KMS-11 (cell line): Measurements from ENCODE around the gene PLEKHA5.
A peak's percentile ranks its signal among the peaks of the same experiment; 100 is the strongest.

ENCODE experiments used
- H2AFZ ChIP-seq: fragments of 200-600 bp; sonication (generic); 2 replicates; pipeline ENCODE4 v1.6.1; 2016; ENCODE audit warnings: antibody characterized with exemption, mixed run types, low read depth
- H3K27ac ChIP-seq: fragments of 200-600 bp; sonication (generic); 2 replicates; pipeline ENCODE4 v1.6.1; 2016; ENCODE audit warnings: mild to moderate bottlenecking, mixed run types
- H3K27me3 ChIP-seq: fragments of 200-600 bp; sonication (generic); 2 replicates; pipeline ENCODE4 v1.6.1; 2017; ENCODE audit warnings: mild to moderate bottlenecking, low read depth, mixed run types, moderate library complexity; ENCODE audit not compliant: insufficient read depth
- H3K36me3 ChIP-seq: fragments of 200-600 bp; sonication (generic); 2 replicates; pipeline ENCODE4 v1.6.1; 2017; ENCODE audit warnings: mild to moderate bottlenecking, mixed run types; ENCODE audit not compliant: insufficient read depth
- H3K4me1 ChIP-seq: fragments of 200-600 bp; sonication (generic); 2 replicates; pipeline ENCODE4 v1.6.1; 2016; ENCODE audit warnings: mild to moderate bottlenecking, low read depth, mixed run types; ENCODE audit not compliant: poor library complexity, severe bottlenecking
- H3K4me2 ChIP-seq: fragments of 200-600 bp; sonication (generic); 2 replicates; pipeline ENCODE4 v1.7.0; 2016; ENCODE audit warnings: mild to moderate bottlenecking, mixed run types
- H3K4me3 ChIP-seq: fragments of 200-600 bp; sonication (generic); IDR thresholded peaks from 2 replicates; pipeline ENCODE4 v1.6.1; 2017; ENCODE audit warnings: low read depth, low read length, mixed read lengths; ENCODE audit not compliant: insufficient read depth
- H3K79me2 ChIP-seq: fragments of 200-600 bp; sonication (generic); 2 replicates; pipeline ENCODE4 v1.6.1; 2016; ENCODE audit warnings: low read depth, mixed run types; ENCODE audit not compliant: insufficient read depth
- H3K9ac ChIP-seq: fragments of 200-600 bp; sonication (generic); 2 replicates; pipeline ENCODE4 v1.6.1; 2016; ENCODE audit warnings: mild to moderate bottlenecking, mixed run types
- H4K20me1 ChIP-seq: fragments of 200-600 bp; sonication (generic); 2 replicates; pipeline ENCODE4 v1.6.1; 2016; ENCODE audit warnings: mild to moderate bottlenecking, mixed run types; ENCODE audit not compliant: insufficient read depth
- CTCF ChIP-seq: fragments of 200-600 bp; sonication (generic); conservative IDR thresholded peaks from 2 replicates; pipeline ENCODE4 v1.6.1; 2017; ENCODE audit warnings: low read depth, mild to moderate bottlenecking, antibody characterized with exemption, low read length, moderate library complexity, mixed read lengths

Gene PLEKHA5

GRCh38 chr12:19199332-19199731 lies 69.8 kb downstream of the PLEKHA5 start:
- TF ChIP-seq CTCF = no peak

GRCh38 chr12:19200261-19200660 lies 70.7 kb downstream of the PLEKHA5 start:
- Histone ChIP-seq H3K4me1 (peaks cover 15% of the 10 kb centered on the region), H4K20me1 (no peaks in the 10 kb centered on the region), H3K79me2 (no peaks in the 10 kb centered on the region), H3K4me3 (no peak overlapping the region), H3K36me3 (no peaks in the 10 kb centered on the region), H3K4me2 (no peak overlapping the region), H2AFZ (no peak overlapping the region), H3K9ac (no peak overlapping the region), H3K27me3 (no peaks in the 10 kb centered on the region), H3K27ac (no peak overlapping the region)
- no peak for TF ChIP-seq CTCF

More at GRCh38 chr12:19199332-19199731, 69.8 kb downstream of the PLEKHA5 start:
- Histone ChIP-seq H3K79me2 (no peaks in the 10 kb centered on the region), H4K20me1 (no peaks in the 10 kb centered on the region), H3K4me2 (peak overlapping the region; percentile 30; the same call in 1 of the 2 replicates), H3K27ac (peak overlapping the region; percentile 14; the same call in 1 of the 2 replicates), H3K9ac (no peak overlapping the region), H3K4me3 (no peak overlapping the region), H2AFZ (no peak overlapping the region), H3K4me1 (peaks cover 15% of the 10 kb centered on the region), H3K27me3 (no peaks in the 10 kb centered on the region), H3K36me3 (no peaks in the 10 kb centered on the region)

GRCh38 chr12:19201661-19202060 lies 72.1 kb downstream of the PLEKHA5 start:
- H3K79me2 ChIP-seq = no peaks in the 10 kb centered on the region
- no peaks in the 10 kb centered on the region for H4K20me1 ChIP-seq
- H3K4me1 ChIP-seq = peaks cover 15% of the 10 kb centered on the region
- H2AFZ ChIP-seq = no peak overlapping the region
- H3K9ac ChIP-seq = no peak overlapping the region
- no peak for TF ChIP-seq CTCF
- no peaks in the 10 kb centered on the region for H3K27me3 ChIP-seq
- no peak overlapping the region for H3K4me3 ChIP-seq
- no peak overlapping the region for H3K27ac ChIP-seq
- no peak overlapping the region for H3K4me2 ChIP-seq
- H3K36me3 ChIP-seq = no peaks in the 10 kb centered on the region

GRCh38 chr12:19203013-19203412 lies 73.5 kb downstream of the PLEKHA5 start:
- no peaks in the 10 kb centered on the region for H3K79me2 ChIP-seq
- peaks cover 15% of the 10 kb centered on the region for H3K4me1 ChIP-seq
- H3K4me2 ChIP-seq = no peak overlapping the region
- H3K4me3 ChIP-seq = no peak overlapping the region
- H2AFZ ChIP-seq = no peak overlapping the region
- TF ChIP-seq CTCF = no peak
- no peak overlapping the region for H3K9ac ChIP-seq
- H4K20me1 ChIP-seq = no peaks in the 10 kb centered on the region
- H3K27ac ChIP-seq = no peak overlapping the region
- no peaks in the 10 kb centered on the region for H3K27me3 ChIP-seq
- H3K36me3 ChIP-seq = no peaks in the 10 kb centered on the region
